ENCODE results near the gene ESYT1.

The ESYT1 gene

GRCh38 chr12:56152132-56152755 is 24.2 kb downstream of the ESYT1 start, which contains the start of gene MYL6B (continued):
- TF ChIP-seq ZNF18 (tag by site-specific recombination; IDR thresholded peaks at IDR 0.05) (0 out of 2 replicates have a peak, but pooled peaks have one; percentile 11), ZEB2 (tag by site-specific recombination; IDR thresholded peaks at IDR 0.05) (no peak; the same call in none of the 2 replicates), GLIS1 (tag by site-specific recombination; IDR thresholded peaks at IDR 0.05) (no peak; the same call in 1 of the 2 replicates), ZNF747 (tag by site-specific recombination; IDR thresholded peaks at IDR 0.05) (no peak), ZNF530 (tag by site-specific recombination; IDR thresholded peaks at IDR 0.05; ENCODE audit: low read depth) (no peak), SP3 (tag by site-specific recombination; IDR thresholded peaks at IDR 0.05) (peak; percentile 94), ZNF518A (tag by site-specific recombination; conservative IDR thresholded peaks at IDR 0.05; ENCODE audit: low read depth) (peak; percentile 68; the same call in 1 of the 2 replicates), ZSCAN5A (tag by site-specific recombination; IDR thresholded peaks at IDR 0.05) (no peak), ZNF571 (tag by site-specific recombination; IDR thresholded peaks at IDR 0.05) (no peak), ZNF707 (tag by site-specific recombination; IDR thresholded peaks at IDR 0.05) (no peak), ZBTB1 (tag by site-specific recombination; IDR thresholded peaks at IDR 0.05) (no peak), ZNF514 (tag by site-specific recombination; IDR thresholded peaks at IDR 0.05) (no peak), ZNF311 (tag by site-specific recombination; IDR thresholded peaks at IDR 0.05; ENCODE audit: borderline replicate concordance) (no peak), ZNF138 (tag by site-specific recombination; IDR thresholded peaks at IDR 0.05; ENCODE audit: borderline replicate concordance) (no peak), ZNF404 (tag by site-specific recombination; IDR thresholded peaks at IDR 0.05) (no peak), ZSCAN4 (tag by site-specific recombination; IDR thresholded peaks at IDR 0.05) (peak; percentile 71; the same call in 1 of the 2 replicates), ZNF670 (tag by site-specific recombination; IDR thresholded peaks at IDR 0.05; ENCODE audit: low read depth) (no peak), ZNF398 (tag by site-specific recombination; IDR thresholded peaks at IDR 0.05) (peak; percentile 16; the same call in 1 of the 2 replicates), HOXD13 (CRISPR knock-in tag; IDR thresholded peaks at IDR 0.05; ENCODE audit: borderline replicate concordance) (no peak), ZNF433 (tag by site-specific recombination; IDR thresholded peaks at IDR 0.05; ENCODE audit: low read depth) (no peak)
- TF ChIP-seq, protein P1, sequence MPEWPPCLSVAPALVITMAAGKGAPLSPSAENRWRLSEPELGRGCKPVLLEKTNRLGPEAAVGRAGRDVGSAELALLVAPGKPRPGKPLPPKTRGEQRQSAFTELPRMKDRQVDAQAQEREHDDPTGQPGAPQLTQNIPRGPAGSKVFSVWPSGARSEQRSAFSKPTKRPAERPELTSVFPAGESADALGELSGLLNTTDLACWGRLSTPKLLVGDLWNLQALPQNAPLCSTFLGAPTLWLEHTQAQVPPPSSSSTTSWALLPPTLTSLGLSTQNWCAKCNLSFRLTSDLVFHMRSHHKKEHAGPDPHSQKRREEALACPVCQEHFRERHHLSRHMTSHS (tag by site-specific recombination; IDR thresholded peaks at IDR 0.05) = no peak
- TF ChIP-seq, protein P2, sequence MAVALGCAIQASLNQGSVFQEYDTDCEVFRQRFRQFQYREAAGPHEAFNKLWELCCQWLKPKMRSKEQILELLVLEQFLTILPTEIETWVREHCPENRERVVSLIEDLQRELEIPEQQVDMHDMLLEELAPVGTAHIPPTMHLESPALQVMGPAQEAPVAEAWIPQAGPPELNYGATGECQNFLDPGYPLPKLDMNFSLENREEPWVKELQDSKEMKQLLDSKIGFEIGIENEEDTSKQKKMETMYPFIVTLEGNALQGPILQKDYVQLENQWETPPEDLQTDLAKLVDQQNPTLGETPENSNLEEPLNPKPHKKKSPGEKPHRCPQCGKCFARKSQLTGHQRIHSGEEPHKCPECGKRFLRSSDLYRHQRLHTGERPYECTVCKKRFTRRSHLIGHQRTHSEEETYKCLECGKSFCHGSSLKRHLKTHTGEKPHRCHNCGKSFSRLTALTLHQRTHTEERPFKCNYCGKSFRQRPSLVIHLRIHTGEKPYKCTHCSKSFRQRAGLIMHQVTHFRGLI (tag by site-specific recombination; IDR thresholded peaks at IDR 0.05) = 0 out of 2 replicates have a peak, but pooled peaks have one; percentile 27
- TF ChIP-seq, protein P3, sequence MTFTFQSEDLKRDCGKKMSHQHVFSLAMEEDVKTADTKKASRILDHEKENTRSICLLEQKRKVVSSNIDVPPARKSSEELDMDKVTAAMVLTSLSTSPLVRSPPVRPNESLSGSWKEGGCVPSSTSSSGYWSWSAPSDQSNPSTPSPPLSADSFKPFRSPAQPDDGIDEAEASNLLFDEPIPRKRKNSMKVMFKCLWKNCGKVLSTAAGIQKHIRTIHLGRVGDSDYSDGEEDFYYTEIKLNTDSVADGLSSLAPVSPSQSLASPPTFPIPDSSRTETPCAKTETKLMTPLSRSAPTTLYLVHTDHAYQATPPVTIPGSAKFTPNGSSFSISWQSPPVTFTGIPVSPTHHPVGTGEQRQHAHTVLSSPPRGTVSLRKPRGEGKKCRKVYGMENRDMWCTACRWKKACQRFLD (tag by site-specific recombination; IDR thresholded peaks at IDR 0.05) = no peak
